Liver (tissue), 9 donors: ENCODE results near the gene NKD2. TPM values are rescaled to one million over a fixed set of nuclear protein-coding genes. Genes with fewer than 3 reads are reported as not detected.

Experiments used
- DNase-seq: peaks from one replicate; pipeline ENCODE4 v3.0.0-alpha.2; 2017; ENCODE audit warnings: low spot score
- H3K27ac ChIP-seq, 2 donors: one replicate each; pipeline ENCODE4 v1.7.0; 2013; ENCODE audit warnings: inconsistent platforms in 2 of 2, low read length in 2 of 2, control low read depth in 1 of 2, low read depth in 1 of 2, mild to moderate bottlenecking in 1 of 2
- H3K27me3 ChIP-seq, 4 donors: one replicate each; pipeline versions ENCODE4 v1.6.1 to v1.7.0; 2013; ENCODE audit warnings: low read length in 3 of 4, inconsistent platforms in 1 of 4, mild to moderate bottlenecking in 1 of 4, moderate library complexity in 1 of 4; ENCODE audit not compliant: control insufficient read depth in 4 of 4, insufficient read depth in 4 of 4
- H3K36me3 ChIP-seq, 4 donors: one replicate each; pipeline versions ENCODE4 v1.6.1 to v1.7.0; 2013; ENCODE audit warnings: low read length in 3 of 4, mild to moderate bottlenecking in 3 of 4, low read depth in 1 of 4, moderate library complexity in 1 of 4; ENCODE audit not compliant: control insufficient read depth in 4 of 4, insufficient read depth in 3 of 4
- H3K4me1 ChIP-seq, 4 donors: one replicate each; pipeline versions ENCODE4 v1.6.1 to v1.7.0; 2013; ENCODE audit warnings: low read length in 3 of 4, mild to moderate bottlenecking in 3 of 4, moderate library complexity in 1 of 4; ENCODE audit not compliant: control insufficient read depth in 4 of 4, insufficient read depth in 4 of 4
- H3K4me3 ChIP-seq, 3 donors: one replicate each; pipeline versions ENCODE4 v1.6.1 to v1.7.0; 2013; ENCODE audit warnings: low read length in 3 of 3, control low read depth in 1 of 3, low read depth in 1 of 3, mild to moderate bottlenecking in 1 of 3
- H3K9ac ChIP-seq, 2 donors: one replicate each; pipeline ENCODE4 v1.7.0; 2013; ENCODE audit warnings: low read length in 2 of 2, mild to moderate bottlenecking in 2 of 2, moderate library complexity in 2 of 2, control low read depth in 1 of 2, low read depth in 1 of 2
- H3K9me3 ChIP-seq, 4 donors: one replicate each; pipeline versions ENCODE4 v1.6.1 to v1.7.0; 2013; ENCODE audit warnings: low read length in 3 of 4; ENCODE audit not compliant: control insufficient read depth in 4 of 4
- EGR1 ChIP-seq, 2 donors: IDR thresholded peaks; 2 replicates each; pipeline ENCODE4 v1.6.1; 2016 to 2018; ENCODE audit warnings: antibody characterized with exemption in 2 of 2, low read depth in 2 of 2
- FOXA1 ChIP-seq: IDR thresholded peaks from 2 replicates; pipeline ENCODE4 v1.6.1; 2016; ENCODE audit warnings: antibody characterized with exemption
- HNF4G ChIP-seq: IDR thresholded peaks from 2 replicates; pipeline ENCODE4 v1.6.1; 2016; ENCODE audit warnings: antibody characterized with exemption
- JUND ChIP-seq, 2 donors: IDR thresholded peaks; 2 replicates each; pipeline ENCODE4 v1.6.1; 2016; ENCODE audit warnings: antibody characterized with exemption in 2 of 2
- NR2F2 ChIP-seq: IDR thresholded peaks from 2 replicates; pipeline ENCODE4 v1.6.1; 2016; ENCODE audit warnings: antibody characterized with exemption
- RAD21 ChIP-seq, 2 donors: IDR thresholded peaks; 2 replicates each; pipeline ENCODE4 v1.6.1; 2016; ENCODE audit warnings: antibody characterized with exemption in 2 of 2, mild to moderate bottlenecking in 2 of 2
- SP1 ChIP-seq: IDR thresholded peaks from 2 replicates; pipeline ENCODE4 v1.6.1; 2018; ENCODE audit warnings: antibody characterized with exemption, mild to moderate bottlenecking
- TAF1 ChIP-seq: conservative IDR thresholded peaks from 2 replicates; pipeline ENCODE4 v1.6.1; 2016; ENCODE audit warnings: antibody characterized with exemption, mild to moderate bottlenecking
- WGBS: extraction: QIAGEN DNeasy Blood & Tissue Kit; methylation state at CpG from one replicate; pipeline ENCODE4 v1.1.7; 2013; 5-methylcytosine and 5-hydroxymethylcytosine counted together
- polyA plus RNA-seq, 2 donors: library from polyadenylated mRNA; stranded (reverse) in 1 of 2; unstranded in 1 of 2; fragments of 200-250 nt in 1 of 2; fragments of >200 nt in 1 of 2; fragmentation: Nextera tagmentation in 1 of 2; extraction: Ambion mirVana in 1 of 2; gene quantifications; one replicate each; pipeline versions ENCODE4 v1.2.1 to v1.2.3, GENCODE V29; 2013 to 2015
- total RNA-seq, 2 donors: library from RNA; depleted of rRNA; stranded (reverse); fragments of >200 nt; gene quantifications; one replicate each; pipeline ENCODE4 v1.2.3, GENCODE V29; 2014
- TF ChIP-seq, protein P1 (sequence below): fragments of 150-350 bp; IDR thresholded peaks from 2 replicates; pipeline ENCODE4 v1.5.1; 2017; ENCODE audit warnings: improper control_type of control experiment, low read depth, low read length; ENCODE audit not compliant: missing input control
- TF ChIP-seq, protein P2 (sequence below): IDR thresholded peaks from 2 replicates; pipeline ENCODE4 v1.6.1; 2016; ENCODE audit warnings: antibody characterized with exemption
- TF ChIP-seq, protein P3 (sequence below): IDR thresholded peaks from 2 replicates; pipeline ENCODE4 v1.6.1; 2016; ENCODE audit warnings: antibody characterized with exemption, mild to moderate bottlenecking
- donor health status: healthy.
- donor health status: healthy.
- donor health status: healthy.
- donor health status: healthy.
- donor health status: healthy.

Gene NKD2
- total and polyA plus RNA-seq, 4 donors = 0.09 to 1.3 (median 0.42) TPM

DNA sequence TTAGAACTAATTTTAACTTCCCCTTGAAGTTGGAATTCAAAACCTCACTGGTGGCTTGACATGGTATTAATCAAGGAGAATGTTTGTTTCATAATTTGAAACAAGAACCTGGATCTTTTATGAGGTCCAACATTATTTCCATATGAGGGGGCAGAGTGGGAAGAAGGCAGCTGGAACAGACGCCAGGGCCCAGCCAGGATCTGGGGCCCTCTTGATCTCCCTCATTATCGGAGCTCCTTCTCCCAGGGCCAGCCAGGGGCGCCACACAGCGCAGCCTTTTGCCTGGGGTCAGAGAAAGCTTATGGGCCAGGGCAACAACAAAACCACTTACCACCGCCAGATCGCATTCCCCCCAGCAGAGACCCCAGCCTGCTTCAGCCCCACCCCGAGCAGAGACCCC lies 27.1 kb upstream of the NKD2 start:
- H3K36me3 ChIP-seq = no peaks in the 10 kb centered on the region
- H3K4me1 ChIP-seq = no peaks in the 10 kb centered on the region
- TF ChIP-seq EGR1 (IDR thresholded peaks at IDR 0.05; ENCODE audit: low read depth in 2 of 2) (no peak), HNF4G (no peak), TAF1 (no peak), NR2F2 (no peak), JUND (IDR thresholded peaks at IDR 0.05) (no peak)
- TF ChIP-seq, protein P1, sequence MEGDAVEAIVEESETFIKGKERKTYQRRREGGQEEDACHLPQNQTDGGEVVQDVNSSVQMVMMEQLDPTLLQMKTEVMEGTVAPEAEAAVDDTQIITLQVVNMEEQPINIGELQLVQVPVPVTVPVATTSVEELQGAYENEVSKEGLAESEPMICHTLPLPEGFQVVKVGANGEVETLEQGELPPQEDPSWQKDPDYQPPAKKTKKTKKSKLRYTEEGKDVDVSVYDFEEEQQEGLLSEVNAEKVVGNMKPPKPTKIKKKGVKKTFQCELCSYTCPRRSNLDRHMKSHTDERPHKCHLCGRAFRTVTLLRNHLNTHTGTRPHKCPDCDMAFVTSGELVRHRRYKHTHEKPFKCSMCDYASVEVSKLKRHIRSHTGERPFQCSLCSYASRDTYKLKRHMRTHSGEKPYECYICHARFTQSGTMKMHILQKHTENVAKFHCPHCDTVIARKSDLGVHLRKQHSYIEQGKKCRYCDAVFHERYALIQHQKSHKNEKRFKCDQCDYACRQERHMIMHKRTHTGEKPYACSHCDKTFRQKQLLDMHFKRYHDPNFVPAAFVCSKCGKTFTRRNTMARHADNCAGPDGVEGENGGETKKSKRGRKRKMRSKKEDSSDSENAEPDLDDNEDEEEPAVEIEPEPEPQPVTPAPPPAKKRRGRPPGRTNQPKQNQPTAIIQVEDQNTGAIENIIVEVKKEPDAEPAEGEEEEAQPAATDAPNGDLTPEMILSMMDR = no peak
- no peak for DNase-seq
- H3K27me3 ChIP-seq = peaks cover 0 to 3% (median 0%) of the 10 kb centered on the region in 4 donors
- no peak overlapping the region for H3K9ac ChIP-seq
- WGBS = 91% methylated on average over 7 of the region's 7 CpGs
- H3K9me3 ChIP-seq = no peaks in the 10 kb centered on the region
- H3K4me3 ChIP-seq = no peak overlapping the region
- H3K27ac ChIP-seq = no peak overlapping the region

DNA sequence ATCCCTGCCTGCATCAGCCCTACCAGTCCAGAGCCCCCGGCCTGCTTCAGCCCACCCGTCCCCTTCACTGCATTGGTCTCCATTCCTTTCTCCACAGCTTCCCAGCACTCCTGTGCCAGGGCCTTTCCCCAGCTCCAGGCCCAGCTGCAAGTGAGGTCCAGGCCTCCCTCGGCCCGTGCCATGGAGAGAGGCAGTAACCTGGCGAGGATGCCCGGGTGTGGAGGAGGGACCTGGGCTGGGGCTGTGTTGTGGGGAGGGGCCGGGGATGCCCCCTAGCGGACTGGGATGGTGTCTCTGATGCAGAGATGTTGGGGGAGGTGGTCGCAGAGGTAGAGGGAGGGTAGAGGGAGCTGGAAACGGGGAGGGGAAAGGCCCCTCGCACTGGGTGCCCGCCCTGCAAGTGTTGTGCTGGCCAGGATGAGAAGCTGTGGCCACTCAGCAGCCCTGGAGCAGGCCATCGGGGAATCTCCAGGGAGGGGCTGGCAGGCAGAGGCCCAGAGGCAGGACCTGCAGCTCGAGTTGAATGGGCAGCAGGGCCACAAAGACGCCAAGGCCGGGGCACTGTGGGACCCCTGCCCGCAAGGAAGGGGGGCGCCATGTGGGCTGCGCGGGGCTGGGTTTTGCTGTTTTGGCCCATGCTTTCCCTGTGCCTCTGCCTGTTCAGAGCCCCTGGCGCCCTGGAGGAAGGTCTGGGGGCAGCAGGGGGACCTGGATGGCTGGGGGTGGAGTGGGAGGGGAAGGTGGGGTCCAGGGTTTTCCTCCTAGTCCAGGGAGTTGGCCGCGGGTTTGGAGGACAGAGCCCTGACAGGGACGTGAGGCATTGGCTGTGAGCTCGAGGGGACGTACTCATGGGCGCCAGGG lies 26.0 kb upstream of the NKD2 start:
- H3K27ac ChIP-seq = no peak overlapping the region
- H3K4me3 ChIP-seq = no peak overlapping the region
- no peaks in the 10 kb centered on the region for H3K4me1 ChIP-seq
- no peak overlapping the region for H3K9ac ChIP-seq
- H3K36me3 ChIP-seq = no peaks in the 10 kb centered on the region
- no peaks in the 10 kb centered on the region for H3K9me3 ChIP-seq
- 61% methylated on average over 27 of the region's 27 CpGs for WGBS
- TF ChIP-seq RAD21 (IDR thresholded peaks at IDR 0.05) = no peak
- TF ChIP-seq, protein P2, sequence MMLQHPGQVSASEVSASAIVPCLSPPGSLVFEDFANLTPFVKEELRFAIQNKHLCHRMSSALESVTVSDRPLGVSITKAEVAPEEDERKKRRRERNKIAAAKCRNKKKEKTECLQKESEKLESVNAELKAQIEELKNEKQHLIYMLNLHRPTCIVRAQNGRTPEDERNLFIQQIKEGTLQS = no peak
- TF ChIP-seq EGR1 (IDR thresholded peaks at IDR 0.05; ENCODE audit: low read depth in 2 of 2) = no peak
- TF ChIP-seq SP1 = no peak
- TF ChIP-seq, protein P3, sequence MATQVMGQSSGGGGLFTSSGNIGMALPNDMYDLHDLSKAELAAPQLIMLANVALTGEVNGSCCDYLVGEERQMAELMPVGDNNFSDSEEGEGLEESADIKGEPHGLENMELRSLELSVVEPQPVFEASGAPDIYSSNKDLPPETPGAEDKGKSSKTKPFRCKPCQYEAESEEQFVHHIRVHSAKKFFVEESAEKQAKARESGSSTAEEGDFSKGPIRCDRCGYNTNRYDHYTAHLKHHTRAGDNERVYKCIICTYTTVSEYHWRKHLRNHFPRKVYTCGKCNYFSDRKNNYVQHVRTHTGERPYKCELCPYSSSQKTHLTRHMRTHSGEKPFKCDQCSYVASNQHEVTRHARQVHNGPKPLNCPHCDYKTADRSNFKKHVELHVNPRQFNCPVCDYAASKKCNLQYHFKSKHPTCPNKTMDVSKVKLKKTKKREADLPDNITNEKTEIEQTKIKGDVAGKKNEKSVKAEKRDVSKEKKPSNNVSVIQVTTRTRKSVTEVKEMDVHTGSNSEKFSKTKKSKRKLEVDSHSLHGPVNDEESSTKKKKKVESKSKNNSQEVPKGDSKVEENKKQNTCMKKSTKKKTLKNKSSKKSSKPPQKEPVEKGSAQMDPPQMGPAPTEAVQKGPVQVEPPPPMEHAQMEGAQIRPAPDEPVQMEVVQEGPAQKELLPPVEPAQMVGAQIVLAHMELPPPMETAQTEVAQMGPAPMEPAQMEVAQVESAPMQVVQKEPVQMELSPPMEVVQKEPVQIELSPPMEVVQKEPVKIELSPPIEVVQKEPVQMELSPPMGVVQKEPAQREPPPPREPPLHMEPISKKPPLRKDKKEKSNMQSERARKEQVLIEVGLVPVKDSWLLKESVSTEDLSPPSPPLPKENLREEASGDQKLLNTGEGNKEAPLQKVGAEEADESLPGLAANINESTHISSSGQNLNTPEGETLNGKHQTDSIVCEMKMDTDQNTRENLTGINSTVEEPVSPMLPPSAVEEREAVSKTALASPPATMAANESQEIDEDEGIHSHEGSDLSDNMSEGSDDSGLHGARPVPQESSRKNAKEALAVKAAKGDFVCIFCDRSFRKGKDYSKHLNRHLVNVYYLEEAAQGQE = no peak
- no peak for TF ChIP-seq FOXA1
- no peak for TF ChIP-seq NR2F2
- TF ChIP-seq, protein P1 = no peak
- TF ChIP-seq HNF4G = no peak
- peaks cover 0 to 3% (median 0%) of the 10 kb centered on the region in 4 donors for H3K27me3 ChIP-seq
- peak; percentile 21 for DNase-seq
